Dedifferentiated amniotic fluid mesenchymal stem cell (primary cell): ENCODE measurements around the gene FOSL1.

Experiments
- DNase-seq: peaks from one replicate; pipeline ENCODE4 v3.0.0-alpha.2; 2016; ENCODE audit errors: extremely low spot score

The FOSL1 gene

GRCh38 chr11:65919573-65920371 lies 19.6 kb upstream of the FOSL1 start:
- no peak for DNase-seq

GRCh38 chr11:65919141-65919572 lies 19.0 kb upstream of the FOSL1 start, which contains the start of gene DRAP1:
Gene DRAP1 (plus strand): TSS chr11:65919426. CDS start chr11:65919502, 76 bp downstream.
- peak; percentile 98 for DNase-seq

GRCh38 chr11:65918211-65919140 lies 18.3 kb upstream of the FOSL1 start, which contains the start of gene C11orf68:
Gene C11orf68 (minus strand): TSS chr11:65919062. CDS start chr11:65919031, 31 bp downstream.
- DNase-seq, result no peak

- no peak for DNase-seq
Observed at GRCh38 chr11:65917434-65918210, 17.4 kb upstream of the FOSL1 start.

- DNase-seq, result no peak
Observed at GRCh38 chr11:65917077-65917433, 16.9 kb upstream of the FOSL1 start.

- DNase-seq, result no peak
Observed at GRCh38 chr11:65916391-65916790, 16.2 kb upstream of the FOSL1 start.

GRCh38 chr11:65915821-65916251 lies 15.6 kb upstream of the FOSL1 start:
- DNase-seq, result peak; percentile 96

GRCh38 chr11:65915101-65915820 lies 15.1 kb upstream of the FOSL1 start:
- no peak for DNase-seq

- no peak for DNase-seq
Observed at GRCh38 chr11:65912845-65913244, 12.7 kb upstream of the FOSL1 start.

- peak; percentile 49 for DNase-seq
Observed at GRCh38 chr11:65911682-65912568, 11.7 kb upstream of the FOSL1 start.

- DNase-seq, result no peak
Observed at GRCh38 chr11:65907878-65908277, 7.7 kb upstream of the FOSL1 start.

GRCh38 chr11:65906602-65907001 lies 6.4 kb upstream of the FOSL1 start:
- no peak for DNase-seq

- no peak for DNase-seq
Observed at GRCh38 chr11:65903715-65904114, 3.5 kb upstream of the FOSL1 start.

- DNase-seq, result peak; percentile 66
Observed at GRCh38 chr11:65903068-65903481, 2.9 kb upstream of the FOSL1 start.

GRCh38 chr11:65900899-65901180 lies 652 bp upstream of the FOSL1 start:
- no peak for DNase-seq

GRCh38 chr11:65899356-65900124 lies 648 bp downstream of the FOSL1 start:
- DNase-seq, result peak; percentile 46

GRCh38 chr11:65898656-65899355 lies 1.4 kb downstream of the FOSL1 start:
- no peak for DNase-seq

GRCh38 chr11:65897020-65897471 lies 3.1 kb downstream of the FOSL1 start:
- DNase-seq, result no peak
